Transverse colon (tissue), 4 donors: ENCODE data around the gene SMAD1. TPM values are rescaled to one million over a fixed set of nuclear protein-coding genes. Genes with fewer than 3 reads are reported as not detected.
A peak's percentile ranks its signal among the peaks of the same experiment; 100 is the strongest.
"Not testable (repeated sequence)": the region's sequence is repeated elsewhere in the genome, so short reads cannot be mapped to it uniquely, and the experiment has no call there.

ENCODE experiments used
- DNase-seq: peaks from one replicate; pipeline ENCODE4 v3.0.0-alpha.2; 2019
- H3K27ac ChIP-seq, 4 donors: fragments of 200-600 bp; sonication (generic); 2 replicates each; pipeline ENCODE4 v1.5.1; 2016 to 2018; ENCODE audit warnings: inconsistent platforms in 4 of 4
- H3K27me3 ChIP-seq: fragments of 200-600 bp; sonication (generic); 2 replicates; pipeline ENCODE4 v1.5.1; 2017; ENCODE audit warnings: inconsistent platforms
- H3K36me3 ChIP-seq, 4 donors: fragments of 200-600 bp; sonication (generic); 2 replicates each; pipeline ENCODE4 v1.5.1; 2017 to 2019; ENCODE audit warnings: inconsistent platforms in 4 of 4
- H3K4me1 ChIP-seq, 4 donors: fragments of 200-600 bp; sonication (generic); 2 replicates each; pipeline ENCODE4 v1.5.1; 2017 to 2020; ENCODE audit warnings: inconsistent platforms in 4 of 4
- H3K4me3 ChIP-seq, 4 donors: fragments of 200-600 bp; sonication (generic); 1 replicate in 1 of 4; 2 replicates in 3 of 4; pipeline versions ENCODE4 v1.5.1 to v1.6.1; 2017 to 2019; ENCODE audit warnings: inconsistent platforms in 4 of 4
- H3K9me3 ChIP-seq, 2 donors: fragments of 200-600 bp; sonication (generic); 2 replicates each; pipeline ENCODE4 v1.5.1; 2017 to 2019; ENCODE audit warnings: inconsistent platforms in 2 of 2
- EP300 ChIP-seq: sonication (generic); formaldehyde crosslinking; IDR thresholded peaks from one replicate; pipeline ENCODE4 v1.6.1; 2017; ENCODE audit warnings: antibody characterized with exemption, low read depth
- POLR2A ChIP-seq: fragments of 450-650 bp; IDR thresholded peaks from one replicate; pipeline ENCODE4 v1.6.1; 2016; ENCODE audit warnings: antibody characterized with exemption, mild to moderate bottlenecking, moderate library complexity
- POLR2AphosphoS5 ChIP-seq, 3 donors: sonication (generic); formaldehyde crosslinking; IDR thresholded peaks; one replicate each; pipeline ENCODE4 v1.6.1; 2016; ENCODE audit warnings: antibody characterized with exemption in 3 of 3
- WGBS, 2 donors: methylation state at CpG; one replicate each; pipeline ENCODE4 v1.1.5; 2018; ENCODE audit warnings: low coverage in 1 of 2; 5-methylcytosine and 5-hydroxymethylcytosine counted together
- in situ Hi-C, 4 donors: fragments of 200-750 bp; cut with MboI; loops; one replicate each; pipeline versions ENCODE4 v1.15.0 to v1.15.1; 2017; ENCODE audit warnings: low sequenced_read_pairs in 3 of 4, low pct_ligation_motif_present in 1 of 4, low pct_unique_long_range_greater_than_20kb in 1 of 4
- intact Hi-C: fragments of 100-400 bp; cut with DNase I; formaldehyde crosslinking; loops from one replicate; pipeline ENCODE4 v1.15.1; 2023; ENCODE audit warnings: low total_unique reads
- total RNA-seq, 4 donors: library from RNA; depleted of rRNA; stranded (reverse); fragments of >200 nt; gene quantifications; one replicate each; pipeline ENCODE4 v1.1.0, GENCODE V29; 2016
- TF ChIP-seq, protein P1 (sequence below), 5 experiments: fragments of 200-600 bp in 3 of 5; fragments of 450-650 bp in 2 of 5; sonication (generic) in 3 of 5; IDR thresholded peaks; 1 replicate in 2 of 5; 2 replicates in 3 of 5; pipeline ENCODE4 v1.5.1; 2016 to 2017; ENCODE audit warnings: antibody characterized with exemption in 5 of 5, inconsistent platforms in 3 of 5, mild to moderate bottlenecking in 2 of 5, moderate library complexity in 1 of 5

SMAD1 gene
- total RNA-seq, 4 donors from 2014 or later: 42.9 to 65.1 (median 46.5) TPM

GRCh38 chr4:145531223-145531622 lies 49.6 kb downstream of the SMAD1 start:
- Histone ChIP-seq H3K4me1 (peaks cover 0 to 26% (median 6%) of the 10 kb centered on the region in 4 donors), H3K27me3 (no peaks in the 10 kb centered on the region), H3K9me3 (no peaks in the 10 kb centered on the region), H3K4me3 (no peak overlapping the region), H3K36me3 (no peaks in the 10 kb centered on the region), H3K27ac (no peak overlapping the region)
- intact Hi-C loops (no loop called here), in situ Hi-C loops (no loop called here)
- peak; percentile 13 for DNase-seq
- WGBS, 2 donors: 60% methylated on average over 2 of the region's 2 CpGs
- TF ChIP-seq POLR2A (no peak), POLR2AphosphoS5 (IDR thresholded peaks at IDR 0.05) (no peak), EP300 (no peak)
- TF ChIP-seq, protein P1, sequence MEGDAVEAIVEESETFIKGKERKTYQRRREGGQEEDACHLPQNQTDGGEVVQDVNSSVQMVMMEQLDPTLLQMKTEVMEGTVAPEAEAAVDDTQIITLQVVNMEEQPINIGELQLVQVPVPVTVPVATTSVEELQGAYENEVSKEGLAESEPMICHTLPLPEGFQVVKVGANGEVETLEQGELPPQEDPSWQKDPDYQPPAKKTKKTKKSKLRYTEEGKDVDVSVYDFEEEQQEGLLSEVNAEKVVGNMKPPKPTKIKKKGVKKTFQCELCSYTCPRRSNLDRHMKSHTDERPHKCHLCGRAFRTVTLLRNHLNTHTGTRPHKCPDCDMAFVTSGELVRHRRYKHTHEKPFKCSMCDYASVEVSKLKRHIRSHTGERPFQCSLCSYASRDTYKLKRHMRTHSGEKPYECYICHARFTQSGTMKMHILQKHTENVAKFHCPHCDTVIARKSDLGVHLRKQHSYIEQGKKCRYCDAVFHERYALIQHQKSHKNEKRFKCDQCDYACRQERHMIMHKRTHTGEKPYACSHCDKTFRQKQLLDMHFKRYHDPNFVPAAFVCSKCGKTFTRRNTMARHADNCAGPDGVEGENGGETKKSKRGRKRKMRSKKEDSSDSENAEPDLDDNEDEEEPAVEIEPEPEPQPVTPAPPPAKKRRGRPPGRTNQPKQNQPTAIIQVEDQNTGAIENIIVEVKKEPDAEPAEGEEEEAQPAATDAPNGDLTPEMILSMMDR (IDR thresholded peaks at IDR 0.05): no peak

DNA sequence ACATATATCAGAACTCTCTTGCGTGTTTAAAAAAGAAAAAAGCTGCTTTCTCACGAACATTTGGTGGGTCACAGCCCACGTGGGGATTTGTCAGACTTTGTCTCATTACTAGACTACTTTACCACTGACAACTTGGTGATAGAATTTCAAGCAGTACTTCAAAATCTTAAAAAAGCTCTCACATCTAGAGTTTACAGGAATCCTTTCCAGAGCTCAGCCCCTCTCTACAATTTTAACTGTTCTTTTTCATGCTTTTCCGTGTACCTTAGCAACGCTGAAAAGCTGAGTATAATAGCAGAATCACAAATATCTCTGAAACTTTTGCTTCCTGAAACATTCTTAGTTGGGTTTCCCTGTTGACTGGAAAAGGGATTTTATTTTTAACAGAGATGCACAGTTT lies 50.2 kb downstream of the SMAD1 start:
- DNase-seq: no peak
- TF ChIP-seq POLR2A (no peak), EP300 (no peak), POLR2AphosphoS5 (IDR thresholded peaks at IDR 0.05) (no peak)
- TF ChIP-seq, protein P1 (IDR thresholded peaks at IDR 0.05): no peak
- no peaks in the 10 kb centered on the region for H3K36me3 ChIP-seq
- H3K27me3 ChIP-seq: no peaks in the 10 kb centered on the region
- in situ Hi-C loops: no loop called here
- H3K4me1 ChIP-seq: peaks cover 0 to 22% (median 6%) of the 10 kb centered on the region in 4 donors
- no peaks in the 10 kb centered on the region for H3K9me3 ChIP-seq
- 72 to 82% methylated on average over 3 to 5 of the region's 5 CpGs for WGBS, 2 donors
- H3K27ac ChIP-seq: no peak overlapping the region
- intact Hi-C loops: no loop called here
- no peak overlapping the region for H3K4me3 ChIP-seq

DNA sequence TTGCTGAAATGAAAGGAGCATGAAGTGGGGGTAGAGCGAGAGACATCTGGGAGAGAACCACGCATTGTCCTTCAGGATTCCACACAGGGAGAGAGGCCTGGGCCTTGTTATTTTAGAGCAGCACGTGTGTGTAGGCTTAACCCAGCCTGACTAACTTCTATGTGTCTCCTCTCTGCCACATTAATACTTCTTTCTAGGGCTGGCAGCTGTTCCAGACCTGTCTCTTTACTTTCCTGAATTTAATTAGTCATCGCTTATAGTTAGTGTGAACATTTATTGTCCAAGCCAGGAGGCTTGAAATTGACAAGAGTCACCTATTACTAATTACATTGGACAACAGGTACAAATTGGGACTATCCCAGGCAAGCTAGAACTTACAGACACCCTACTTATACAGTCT lies 51.3 kb downstream of the SMAD1 start:
- Histone ChIP-seq H3K27ac (no peak overlapping the region), H3K4me1 (peaks cover 0 to 22% (median 6%) of the 10 kb centered on the region in 4 donors), H3K4me3 (no peak overlapping the region), H3K27me3 (no peaks in the 10 kb centered on the region), H3K9me3 (no peaks in the 10 kb centered on the region), H3K36me3 (no peaks in the 10 kb centered on the region)
- TF ChIP-seq POLR2A (no peak), POLR2AphosphoS5 (IDR thresholded peaks at IDR 0.05) (no peak), EP300 (no peak)
- TF ChIP-seq, protein P1 (IDR thresholded peaks at IDR 0.05): no peak
- DNase-seq: no peak
- 76 to 82% methylated on average over 4 of the region's 4 CpGs for WGBS, 2 donors
- intact Hi-C loops (no loop called here), in situ Hi-C loops (no loop called here)

GRCh38 chr4:145533415-145533814 lies 51.8 kb downstream of the SMAD1 start:
- H3K27ac ChIP-seq, in situ Hi-C loops, H3K4me3 ChIP-seq, DNase-seq, H3K9me3 ChIP-seq, H3K36me3 ChIP-seq, H3K27me3 ChIP-seq, intact Hi-C loops: not testable (repeated sequence)
- 99 to 100% methylated on average over 1 to 3 of the region's 3 CpGs for WGBS, 2 donors
- peaks cover 0 to 24% (median 6%) of the 10 kb centered on the region in 4 donors for H3K4me1 ChIP-seq

GRCh38 chr4:145533961-145534360 lies 52.3 kb downstream of the SMAD1 start:
- H3K4me1 ChIP-seq: peaks cover 0 to 22% (median 6%) of the 10 kb centered on the region in 4 donors

More at GRCh38 chr4:145533961-145534360, 52.3 kb downstream of the SMAD1 start:
- Histone ChIP-seq H3K27me3 (no peaks in the 10 kb centered on the region), H3K36me3 (no peaks in the 10 kb centered on the region), H3K27ac (no peak overlapping the region), H3K4me3 (no peak overlapping the region), H3K9me3 (no peaks in the 10 kb centered on the region)
- TF ChIP-seq POLR2AphosphoS5 (IDR thresholded peaks at IDR 0.05) (no peak), EP300 (no peak)
- TF ChIP-seq, protein P1 (IDR thresholded peaks at IDR 0.05): no peak
- in situ Hi-C loops: no loop called here
- DNase-seq: no peak
- intact Hi-C loops: no loop called here
- WGBS, 2 donors: 75 to 83% methylated on average over 1 of the region's 1 CpG
